Right renal pelvis (tissue), 4 donors: ENCODE data around the gene COBL. TPM values are rescaled to one million over a fixed set of nuclear protein-coding genes. Genes with fewer than 3 reads are reported as not detected.

Experiments
- DNase-seq, 4 donors: peaks; one replicate each; pipeline ENCODE4 v3.0.0-alpha.2; 2013; ENCODE audit warnings: low read depth in 4 of 4, low spot score in 3 of 4, missing footprints in 1 of 4
- polyA plus RNA-seq, 4 donors: library from polyadenylated mRNA; unstranded; fragments of 120-200 nt; gene quantifications; one replicate each; pipeline ENCODE4 v1.2.1, GENCODE V29; 2013; ENCODE audit not compliant: insufficient read length in 4 of 4

COBL gene
- polyA plus RNA-seq, 4 donors = 16.3 to 20.7 (median 17.1) TPM

DNA sequence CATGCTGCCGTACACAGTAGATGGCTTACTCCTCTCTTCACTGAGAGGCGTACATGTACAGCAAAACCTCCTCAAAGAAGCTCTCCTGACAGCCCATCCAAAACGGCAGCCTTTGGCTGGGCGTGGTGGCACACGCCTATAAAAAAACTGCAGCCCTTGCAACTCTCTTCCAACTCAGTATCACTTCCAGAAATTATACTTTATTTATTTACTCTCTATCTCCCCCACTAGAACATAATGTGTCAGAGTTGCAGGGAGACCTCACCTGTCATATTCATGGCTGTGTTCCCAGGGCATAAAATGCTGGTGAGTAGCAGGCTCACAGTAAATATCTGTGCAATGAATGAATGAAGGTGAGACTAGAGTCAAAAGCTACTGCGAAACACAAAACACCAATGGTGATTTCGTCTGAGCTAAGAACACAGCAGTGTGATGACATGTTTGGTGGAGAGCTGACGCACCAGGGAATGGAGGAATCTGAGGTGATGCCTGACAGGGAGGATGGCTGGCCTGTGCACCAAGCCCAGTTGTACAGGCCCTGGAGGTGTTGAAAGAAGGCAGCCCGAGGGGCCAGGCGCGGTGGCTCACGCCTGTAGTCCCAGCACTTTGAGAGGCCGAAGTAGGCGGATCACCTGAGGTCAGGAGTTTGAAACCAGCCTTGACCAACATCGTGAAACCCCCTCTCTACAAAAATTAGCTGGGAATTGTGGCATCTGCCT lies 55.3 kb downstream of the COBL start:
- no peak for DNase-seq

DNA sequence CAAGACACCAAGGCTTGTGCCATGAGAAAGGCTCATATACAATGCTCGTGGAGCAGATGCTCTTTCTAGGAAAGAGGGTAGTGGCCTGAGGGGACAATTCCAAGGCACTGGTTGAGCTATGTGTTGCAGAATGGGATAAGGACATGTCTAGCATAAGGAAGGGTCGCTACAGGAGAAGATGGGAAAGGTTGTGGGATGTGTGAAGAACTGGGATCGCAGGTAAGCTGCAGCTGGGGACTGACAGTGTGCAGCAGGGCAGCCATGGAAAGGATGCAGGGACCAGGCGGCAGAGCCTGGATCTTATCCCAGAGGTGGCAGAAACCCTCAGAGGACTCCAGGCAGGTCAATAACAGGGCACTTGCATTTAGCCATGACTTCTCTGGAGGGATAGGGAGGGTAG lies 56.1 kb downstream of the COBL start:
- DNase-seq = no peak

DNA sequence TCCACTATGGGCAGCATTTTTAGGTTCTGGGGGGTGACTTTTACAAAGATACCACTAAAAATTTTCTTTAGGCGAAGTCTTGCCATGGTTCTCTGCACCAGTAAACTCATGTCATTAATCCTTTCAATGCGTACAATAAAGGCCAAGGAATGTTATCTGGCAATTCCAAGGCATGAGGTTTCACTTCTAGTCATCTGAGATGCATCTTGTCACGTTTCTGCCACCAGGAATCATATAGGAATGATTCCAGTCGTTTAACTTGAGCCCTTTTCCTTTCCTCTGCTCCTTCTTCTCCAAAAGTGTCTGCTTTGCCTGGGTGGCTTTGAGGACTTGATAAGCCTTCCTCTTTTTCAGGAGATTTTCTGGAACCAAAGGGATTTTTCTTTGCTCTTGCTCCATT lies 56.8 kb downstream of the COBL start:
- no peak for DNase-seq

DNA sequence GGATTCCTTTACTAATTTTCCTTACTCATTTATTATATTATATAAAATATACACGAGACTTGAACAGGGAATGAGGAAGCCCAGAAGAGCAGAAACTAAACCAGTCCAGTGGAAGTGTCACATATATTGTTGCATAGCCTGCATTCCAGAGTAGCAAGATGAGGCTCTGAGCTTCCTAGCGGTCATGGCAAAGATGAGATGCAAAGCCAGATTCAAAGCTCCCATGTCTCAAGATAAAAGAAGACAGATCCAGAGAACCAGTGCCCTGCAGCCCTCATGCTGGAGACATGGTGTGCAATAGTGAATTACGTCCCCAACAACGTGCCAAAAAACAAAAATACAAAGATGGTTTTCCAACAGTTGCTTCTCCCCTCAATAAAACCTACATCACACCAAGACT lies 59.7 kb downstream of the COBL start:
- DNase-seq = no peak

DNA sequence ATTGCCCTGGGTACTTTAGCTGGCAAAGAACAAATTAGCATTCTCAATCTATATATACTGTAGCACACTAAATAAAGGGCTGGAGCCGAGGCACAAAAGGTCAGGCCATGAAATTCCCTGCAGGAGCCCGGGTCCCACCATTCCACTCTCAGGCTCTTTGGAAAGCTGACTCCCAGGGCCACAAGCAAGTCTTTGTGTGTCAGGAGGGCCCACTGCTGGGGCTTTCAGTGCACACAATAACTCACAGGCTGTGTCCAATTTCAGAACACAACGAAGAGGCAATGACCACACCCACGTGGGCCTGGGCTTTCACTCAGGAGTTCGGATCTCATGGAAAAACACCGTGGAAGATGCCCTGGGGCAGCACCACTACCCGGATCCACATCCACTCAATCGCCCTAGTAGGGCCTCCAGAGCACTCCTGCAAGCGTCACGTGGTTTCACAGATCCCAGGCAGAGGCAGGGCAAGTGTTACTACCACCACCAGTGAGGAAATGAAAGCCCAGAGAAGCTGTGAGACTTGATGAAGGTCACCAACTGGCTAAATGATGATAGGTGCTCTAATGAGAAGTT lies 60.3 kb downstream of the COBL start:
- no peak for DNase-seq

DNA sequence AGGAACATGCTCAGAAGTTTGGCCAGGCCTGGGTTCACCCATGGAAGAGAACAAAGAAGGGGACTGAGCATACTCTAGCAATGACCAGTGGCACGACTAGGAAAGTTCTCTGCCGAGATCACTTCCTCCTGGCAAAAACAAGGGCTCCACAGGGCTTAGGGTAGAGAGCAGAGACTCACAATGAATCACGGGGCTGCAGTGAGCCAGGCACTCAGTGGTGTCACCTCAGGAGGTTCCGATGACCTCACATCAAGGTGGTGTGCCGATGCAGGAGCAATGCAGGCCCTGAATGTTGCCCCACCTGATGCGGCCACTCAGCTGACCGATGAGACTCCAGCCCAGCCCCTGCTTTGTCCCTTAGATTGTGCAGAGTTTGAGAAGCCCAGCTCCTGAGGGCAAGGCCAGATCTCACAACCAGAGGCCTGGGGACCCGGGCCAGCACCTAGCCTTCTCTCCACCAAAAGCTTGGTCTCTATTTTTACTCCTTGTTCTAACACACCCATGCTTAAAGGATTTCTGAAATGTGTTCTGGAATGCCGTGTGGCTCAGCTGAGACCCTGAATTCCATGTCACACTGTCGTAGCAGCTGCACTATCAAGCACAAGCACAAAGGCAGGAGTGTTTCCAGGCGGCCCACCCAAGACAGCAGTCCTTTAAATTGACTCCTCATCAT lies 60.9 kb downstream of the COBL start:
- no peak for DNase-seq

DNA sequence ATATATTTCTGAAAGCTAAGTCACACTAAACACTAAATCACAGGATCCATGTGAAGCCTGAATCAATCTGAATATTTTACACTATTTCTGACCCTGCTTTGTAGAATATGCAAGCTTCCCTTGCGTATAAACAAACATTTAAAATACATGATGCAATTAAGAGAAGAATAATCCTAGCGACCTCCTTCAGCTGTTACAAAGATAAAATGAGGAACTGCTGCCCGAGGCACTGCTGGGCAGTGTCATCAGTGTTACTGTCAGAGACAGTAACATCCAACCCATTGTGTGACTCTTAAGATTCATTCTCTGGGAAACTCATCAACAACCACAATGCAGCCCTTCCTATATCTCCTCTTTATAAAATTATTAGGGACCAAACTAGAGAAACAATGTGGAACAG lies 61.6 kb downstream of the COBL start:
- DNase-seq = no peak

DNA sequence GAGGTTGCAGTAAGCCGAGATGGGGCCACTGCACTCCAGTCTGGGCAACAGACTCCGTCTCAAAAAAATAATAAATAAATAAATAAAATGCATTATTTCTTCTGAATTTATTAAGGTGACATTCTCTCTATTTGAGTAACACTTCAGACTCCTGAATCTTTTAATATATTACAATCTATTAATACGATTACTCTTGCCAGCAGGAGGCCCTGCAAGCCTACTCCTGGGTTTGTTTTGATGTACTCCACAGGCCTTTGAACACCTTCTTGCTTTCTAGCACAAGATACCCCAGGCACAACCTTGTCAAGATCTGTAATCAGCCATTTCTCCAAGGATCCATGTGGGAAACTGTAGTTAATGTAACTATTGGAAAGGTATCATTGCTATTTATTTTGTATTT lies 63.5 kb downstream of the COBL start:
- no peak for DNase-seq

DNA sequence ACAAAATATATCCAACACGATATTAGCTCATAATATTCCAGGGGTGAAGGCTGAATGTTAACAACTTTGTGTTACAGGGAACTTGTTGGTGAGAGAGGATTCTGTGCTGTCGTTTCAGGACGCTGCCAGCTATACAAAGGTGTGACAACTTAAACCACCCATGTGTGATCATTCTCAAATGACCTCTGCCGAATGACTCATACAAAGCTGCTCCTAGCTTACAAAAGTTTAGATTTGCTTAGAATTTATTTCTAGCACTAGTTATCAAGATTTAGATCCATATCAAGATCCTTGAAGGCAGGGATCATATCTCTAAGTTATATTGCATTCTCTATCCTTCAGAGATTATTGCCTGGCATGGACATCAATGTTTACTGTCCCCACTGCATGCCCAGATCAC lies 65.3 kb downstream of the COBL start:
- DNase-seq = no peak

DNA sequence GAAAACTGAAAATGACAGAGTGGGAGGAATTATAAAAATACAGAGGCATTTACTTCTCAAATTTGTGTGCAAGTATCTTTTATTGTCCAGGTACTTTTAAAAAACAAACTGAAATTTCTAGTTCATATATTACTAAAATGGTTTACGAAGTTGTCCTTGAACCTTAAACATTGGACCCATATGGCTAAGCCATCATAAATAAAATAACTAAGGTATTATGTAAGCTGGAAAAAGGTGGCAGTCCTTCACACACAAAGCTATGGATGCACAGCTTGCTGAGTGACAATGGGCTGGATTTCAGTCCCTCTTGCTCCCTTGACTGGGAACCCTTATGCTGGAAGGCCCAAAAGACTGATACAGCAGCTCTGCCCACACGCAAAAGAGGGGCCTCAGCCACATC lies 66.1 kb downstream of the COBL start:
- no peak for DNase-seq

DNA sequence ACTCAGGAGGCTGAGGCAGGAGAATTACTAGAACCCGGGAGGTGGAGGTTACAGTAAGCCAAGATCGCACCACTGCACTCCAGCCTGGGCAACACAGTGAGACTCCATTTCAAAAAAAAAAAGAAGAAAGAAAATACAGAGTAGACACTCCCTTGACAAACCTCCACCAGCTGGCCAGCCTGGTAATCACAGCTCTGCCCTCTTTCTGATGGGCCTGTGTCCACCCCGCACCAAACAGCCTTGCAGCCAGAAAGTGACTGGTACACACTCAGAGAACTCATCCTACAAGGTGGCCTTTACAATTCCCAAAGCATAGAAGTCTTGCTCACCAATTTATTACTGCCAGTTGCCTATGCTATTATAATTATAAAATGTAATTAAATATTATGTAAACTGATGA lies 66.6 kb downstream of the COBL start:
- no peak for DNase-seq

DNA sequence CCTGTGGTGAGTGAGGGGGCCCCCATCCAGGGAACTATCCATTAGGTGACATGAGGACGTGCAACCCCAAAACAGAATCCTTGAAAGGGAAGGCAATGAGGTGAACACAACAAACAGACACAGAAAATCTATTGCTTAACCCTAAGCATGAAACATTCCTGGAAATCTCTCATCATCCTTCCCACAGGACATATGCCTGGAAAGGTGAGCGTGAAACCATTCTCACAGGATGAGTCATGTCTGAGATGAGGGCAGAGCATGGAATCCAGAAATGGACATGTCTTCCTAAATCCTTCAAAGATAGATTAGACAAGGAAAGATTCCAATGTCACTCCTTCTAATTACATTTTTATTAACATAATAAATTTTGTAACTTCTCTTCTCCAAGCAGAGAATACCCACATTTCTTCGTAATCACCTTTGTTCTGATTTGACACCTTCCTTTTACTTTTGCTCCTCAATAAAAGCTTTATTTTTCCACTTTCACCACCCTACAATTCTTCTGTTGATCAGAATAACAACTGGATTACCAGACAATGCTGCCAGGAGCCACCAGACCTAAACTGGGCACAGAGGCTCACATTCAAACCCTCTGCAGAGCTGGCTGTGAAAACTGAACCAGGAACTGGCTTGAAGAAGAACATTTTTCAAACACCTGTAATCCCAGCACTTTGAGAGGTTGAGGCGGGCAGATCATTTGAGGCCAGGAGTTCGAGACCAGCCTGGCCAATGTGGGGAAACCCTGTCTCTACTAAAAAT lies 67.2 kb downstream of the COBL start:
- no peak for DNase-seq

DNA sequence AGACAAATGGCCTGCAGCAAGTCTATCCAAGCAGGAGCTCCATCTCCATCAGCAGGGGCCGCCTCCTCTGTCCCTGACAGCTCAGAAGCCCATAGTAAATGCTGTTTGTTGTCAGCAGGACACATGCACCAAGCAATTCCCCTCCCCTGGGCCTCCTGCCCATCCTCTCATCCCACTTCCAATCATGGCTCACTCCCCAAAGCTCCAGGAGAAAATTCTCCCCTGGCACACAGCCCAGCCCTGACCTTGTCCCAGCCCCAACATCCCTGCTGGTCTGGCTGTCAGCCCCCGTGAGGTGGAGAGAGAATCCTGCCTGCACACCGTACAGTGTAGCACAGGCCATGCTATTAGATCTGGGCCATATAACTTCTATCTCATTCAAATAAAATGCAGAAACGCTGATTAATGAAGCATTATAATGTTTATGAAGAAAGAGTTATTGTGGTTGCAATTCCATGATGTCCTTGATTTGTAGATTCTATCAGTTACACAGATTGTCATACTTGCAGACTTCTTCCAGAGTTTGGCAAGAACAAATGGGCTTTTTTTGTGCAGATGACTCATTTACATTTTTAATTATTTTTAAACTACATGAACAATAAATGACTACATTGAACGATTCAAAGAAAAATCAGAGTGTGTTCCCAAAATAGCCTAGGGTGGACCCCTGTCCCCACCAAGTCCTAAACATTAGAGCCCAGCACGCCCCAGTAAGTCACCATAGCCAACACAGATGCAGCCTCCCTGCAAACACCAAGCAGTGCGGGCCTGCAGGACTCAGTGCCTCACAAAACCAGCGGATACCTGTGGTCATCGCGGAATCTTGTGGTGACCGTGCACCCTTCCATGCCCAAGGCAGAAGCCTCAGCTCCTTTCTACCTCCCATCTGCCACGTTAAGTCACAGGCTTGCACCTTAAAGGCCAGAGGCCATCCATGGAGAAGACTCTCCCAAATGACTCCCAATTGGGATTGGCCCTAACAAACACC lies 70.1 kb downstream of the COBL start:
- no peak for DNase-seq

DNA sequence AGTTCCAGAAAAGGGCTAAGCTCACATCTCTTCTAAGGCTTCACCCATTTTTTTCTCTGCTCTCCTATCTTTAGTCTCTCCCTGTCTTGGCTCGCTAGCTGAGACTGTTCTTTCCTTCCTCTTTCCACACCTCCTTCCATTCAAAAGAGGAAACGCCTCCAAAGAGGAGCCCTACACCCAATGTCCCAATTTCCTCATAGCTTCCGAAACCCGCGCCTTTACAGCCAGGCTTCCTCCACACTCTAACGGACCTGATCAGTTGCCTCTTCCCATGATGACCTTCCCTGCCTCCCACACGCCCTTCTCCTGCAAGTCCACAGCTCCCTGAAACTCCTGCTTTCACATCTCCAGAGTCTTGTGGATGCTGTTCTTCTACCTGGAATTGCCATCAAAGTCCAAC lies 71.7 kb downstream of the COBL start:
- DNase-seq = no peak

DNA sequence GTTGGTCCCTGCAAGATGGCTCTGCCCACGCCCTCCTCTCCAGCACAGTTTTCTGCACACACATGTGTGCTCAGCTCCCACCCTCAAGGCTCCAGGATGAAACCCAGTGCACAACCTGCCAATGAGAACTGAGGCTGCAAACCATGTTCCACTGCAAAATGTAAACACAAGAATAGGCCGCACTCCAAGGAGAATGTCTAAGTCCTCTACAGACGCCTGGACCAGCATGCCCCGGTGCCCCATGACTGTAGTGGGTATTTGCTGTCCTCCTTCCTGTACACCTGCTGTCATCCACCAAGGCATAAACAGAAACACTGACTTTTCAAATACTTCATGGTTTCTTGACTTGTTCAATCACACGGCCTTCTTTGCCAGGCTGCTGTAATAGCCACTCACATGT lies 72.6 kb downstream of the COBL start:
- no peak for DNase-seq

DNA sequence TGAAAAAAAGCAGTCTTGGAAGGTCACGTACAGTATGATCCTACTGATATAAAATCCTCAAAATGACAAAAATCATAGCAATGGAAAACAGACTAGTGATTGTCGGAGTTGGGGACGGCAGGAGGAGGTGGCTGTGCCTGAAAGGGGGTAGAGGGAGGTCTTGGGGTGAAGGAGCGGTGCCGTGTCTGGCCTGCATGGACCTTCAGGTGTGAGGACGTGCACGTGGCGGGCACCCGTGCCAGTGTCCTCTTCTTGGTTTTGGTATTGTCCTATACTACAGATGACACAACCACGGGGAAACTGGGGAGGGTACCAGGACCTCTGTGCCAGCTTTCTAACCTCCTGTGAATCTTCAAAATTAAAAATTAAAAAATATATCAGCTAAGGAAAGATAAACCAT lies 73.0 kb downstream of the COBL start:
- no peak for DNase-seq

DNA sequence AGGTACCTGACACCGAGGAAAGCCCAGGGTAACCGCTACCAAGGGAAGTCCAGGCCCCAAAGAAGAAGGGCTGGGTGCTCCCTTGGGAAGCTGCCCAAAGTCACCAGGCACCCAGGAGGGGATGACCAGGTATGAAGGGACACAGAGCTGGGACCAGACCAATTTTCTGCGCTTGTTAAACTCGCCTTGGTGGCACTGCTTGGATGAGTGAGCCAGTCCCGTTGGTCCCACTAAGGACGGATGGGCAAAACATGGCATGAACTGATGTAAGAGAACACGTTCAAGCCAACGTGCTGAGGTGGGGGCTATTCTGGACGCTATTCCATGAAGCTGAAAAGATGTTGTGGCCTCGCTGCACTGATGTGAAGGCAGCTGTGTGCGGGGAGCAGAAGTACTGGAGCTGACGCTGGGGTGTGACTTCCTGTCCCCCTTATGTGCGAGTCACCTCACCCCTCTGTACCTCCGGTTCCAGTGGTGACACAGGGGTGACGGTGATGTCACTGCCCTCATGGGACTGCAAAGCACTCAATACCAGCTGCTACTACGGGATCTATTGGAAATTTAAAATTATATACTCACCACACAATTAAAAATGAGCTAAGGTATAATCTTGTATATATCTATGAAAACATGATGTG lies 73.6 kb downstream of the COBL start:
- DNase-seq = no peak

DNA sequence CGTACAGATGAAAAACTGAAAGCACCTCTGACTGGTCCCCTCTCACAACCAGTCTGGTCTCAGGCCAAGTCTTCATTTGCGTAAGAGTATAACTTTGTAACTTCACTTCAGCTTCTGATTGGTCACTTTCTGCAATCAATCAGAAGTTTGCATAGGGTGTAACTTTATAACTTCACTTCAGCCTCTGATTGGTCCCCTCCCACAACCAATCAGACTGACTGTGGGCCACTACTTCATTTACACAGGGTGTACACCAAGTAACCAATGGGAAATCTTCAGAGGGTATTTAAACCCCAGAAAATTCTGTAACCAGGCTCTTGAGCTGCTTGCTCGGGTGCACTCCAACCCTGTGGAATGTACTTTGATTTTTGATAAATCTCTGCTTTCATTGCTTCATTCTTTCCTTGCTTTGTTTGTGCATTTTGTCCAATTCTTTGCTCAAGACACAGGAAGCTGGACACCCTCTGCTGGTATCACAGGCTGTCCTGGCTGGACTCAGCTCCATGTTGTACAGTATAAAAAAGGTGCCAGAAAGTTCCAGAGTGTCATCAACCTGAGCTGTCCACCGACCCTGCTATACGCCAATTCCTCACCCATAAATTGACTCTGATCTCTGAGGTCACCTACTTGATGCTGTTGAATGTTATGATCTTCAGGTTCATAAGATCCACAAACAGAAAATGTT lies 74.5 kb downstream of the COBL start:
- DNase-seq = no peak

DNA sequence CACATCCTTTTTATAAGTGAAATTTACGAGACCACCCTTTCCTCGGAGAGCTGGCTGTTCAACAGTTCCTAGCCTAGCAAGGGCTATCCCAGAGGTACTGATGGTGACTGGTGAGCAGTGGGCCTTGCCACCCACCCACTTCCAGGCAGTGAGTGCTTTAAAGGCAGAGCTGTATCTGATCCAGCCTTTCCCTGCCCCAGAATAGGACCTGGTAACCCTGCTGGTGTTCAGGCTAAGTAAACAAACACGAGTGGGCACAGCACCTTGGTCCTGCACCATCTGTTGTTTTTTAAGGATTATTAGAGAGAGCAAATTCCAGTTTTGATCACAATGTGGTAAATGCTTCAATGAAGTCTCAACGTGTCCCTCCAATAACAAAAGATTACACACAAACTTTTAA lies 75.7 kb downstream of the COBL start:
- no peak for DNase-seq
